Measurements from ENCODE around the gene CXXC5. TPM values are rescaled to one million over a fixed set of nuclear protein-coding genes. Genes with fewer than 3 reads are reported as not detected.

CXXC5 gene
- total RNA-seq, 1 experiment from 2014 or later = 92.3 TPM

DNA sequence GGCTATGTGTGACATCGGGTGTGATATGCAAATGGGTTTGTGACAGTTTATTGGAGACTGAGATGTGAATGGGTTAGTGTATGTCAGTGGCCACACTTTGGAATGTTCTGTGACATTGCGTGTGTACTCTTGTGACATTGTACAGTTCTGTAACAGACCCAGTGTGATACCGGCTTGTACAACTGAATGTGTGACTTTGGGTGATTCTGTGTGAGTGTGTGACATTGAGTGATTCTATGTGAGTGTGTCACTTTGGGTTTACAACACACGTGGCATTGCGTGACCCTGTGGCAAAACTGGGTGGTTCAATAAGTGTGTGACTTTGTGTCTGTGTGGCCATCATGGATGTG lies 38.2 kb downstream of the CXXC5 start:
- BruUV-seq (replicated peaks) = no TSS peak
- Mint-ChIP-seq H3K27ac (ENCODE audit: unreplicated experiment) (peak overlapping the region; percentile 54), H3K4me1 (ENCODE audit: low read depth, unreplicated experiment) (peaks cover 19% of the 10 kb centered on the region), H3K9me3 (ENCODE audit: unreplicated experiment) (no peaks in the 10 kb centered on the region), H3K36me3 (ENCODE audit: insufficient read depth, unreplicated experiment) (peaks cover 68% of the 10 kb centered on the region), H3K4me3 (ENCODE audit: unreplicated experiment) (no peak overlapping the region), H3K27me3 (ENCODE audit: insufficient read depth, unreplicated experiment) (no peaks in the 10 kb centered on the region)
- DNase-seq = no peak
- intact Hi-C loops (cut with micrococcal nuclease; ENCODE audit: unreplicated experiment) = no loop called here
- no peak for TF ChIP-seq CTCF (IDR thresholded peaks at IDR 0.05; ENCODE audit: insufficient read depth in 1 of 2, low read depth in 1 of 2, low read length in 1 of 2, severe bottlenecking in 1 of 2, unreplicated experiment in 1 of 2)
- H3K27me3 ChIP-seq (replicated peaks; ENCODE audit: control insufficient read depth, insufficient read depth, low read length) = no peaks in the 10 kb centered on the region
- peaks cover 5% of the 10 kb centered on the region for H3K36me3 ChIP-seq (ENCODE audit: control insufficient read depth, insufficient read depth, low read length)
- no peaks in the 10 kb centered on the region for H3K9me3 ChIP-seq
- no peak overlapping the region for H3K4me3 ChIP-seq (ENCODE audit: low read depth, low read length)
- peaks cover 8% of the 10 kb centered on the region for H3K4me1 ChIP-seq
- CTCF ChIA-PET = no interaction called here
- POLR2A ChIA-PET = no interaction called here

- H3K4me1 Mint-ChIP-seq (ENCODE audit: low read depth, unreplicated experiment) = peaks cover 22% of the 10 kb centered on the region
- Histone ChIP-seq H3K36me3 (ENCODE audit: control insufficient read depth, insufficient read depth, low read length) (peaks cover 3% of the 10 kb centered on the region), H3K4me3 (ENCODE audit: low read depth, low read length) (no peak overlapping the region), H3K9me3 (no peaks in the 10 kb centered on the region), H3K27me3 (replicated peaks; ENCODE audit: control insufficient read depth, insufficient read depth, low read length) (no peaks in the 10 kb centered on the region), H3K4me1 (peaks cover 8% of the 10 kb centered on the region)
- H3K27ac Mint-ChIP-seq (ENCODE audit: unreplicated experiment) = peak overlapping the region; percentile 54
- ChIA-PET CTCF (interaction anchor here (0.9 to 1.1 kb wide), 2 partner anchors 14 to 53 kb away, joined by 3 to 5 read pairs; no protein-coding TSS in a partner anchor), POLR2A (interaction anchor here (0.7 kb wide), 1 partner anchor 70 kb away, joined by 7 read pairs; no protein-coding TSS in a partner anchor)
- no peaks in the 10 kb centered on the region for H3K27me3 Mint-ChIP-seq (ENCODE audit: insufficient read depth, unreplicated experiment)
- H3K36me3 Mint-ChIP-seq (ENCODE audit: insufficient read depth, unreplicated experiment) = peaks cover 68% of the 10 kb centered on the region
- H3K9me3 Mint-ChIP-seq (ENCODE audit: unreplicated experiment) = no peaks in the 10 kb centered on the region
- intact Hi-C loops (cut with micrococcal nuclease; ENCODE audit: unreplicated experiment) = no loop called here
- DNase-seq = no peak
- H3K4me3 Mint-ChIP-seq (ENCODE audit: unreplicated experiment) = no peak overlapping the region
- BruUV-seq (replicated peaks) = no TSS peak
- TF ChIP-seq CTCF (IDR thresholded peaks at IDR 0.05; ENCODE audit: insufficient read depth in 1 of 2, low read depth in 1 of 2, low read length in 1 of 2, severe bottlenecking in 1 of 2, unreplicated experiment in 1 of 2) = no peak
These were observed 38.7 kb downstream of the CXXC5 start for GRCh38 chr5:139686706-139687441.

GRCh38 chr5:139687656-139688055 lies 39.5 kb downstream of the CXXC5 start:
- Mint-ChIP-seq H3K27me3 (ENCODE audit: insufficient read depth, unreplicated experiment) (no peaks in the 10 kb centered on the region), H3K4me3 (ENCODE audit: unreplicated experiment) (no peak overlapping the region), H3K4me1 (ENCODE audit: low read depth, unreplicated experiment) (peaks cover 22% of the 10 kb centered on the region), H3K36me3 (ENCODE audit: insufficient read depth, unreplicated experiment) (peaks cover 65% of the 10 kb centered on the region), H3K9me3 (ENCODE audit: unreplicated experiment) (no peaks in the 10 kb centered on the region), H3K27ac (ENCODE audit: unreplicated experiment) (peak overlapping the region; percentile 54)
- Histone ChIP-seq H3K36me3 (ENCODE audit: control insufficient read depth, insufficient read depth, low read length) (peaks cover 3% of the 10 kb centered on the region), H3K9me3 (no peaks in the 10 kb centered on the region), H3K4me3 (ENCODE audit: low read depth, low read length) (no peak overlapping the region), H3K4me1 (peaks cover 8% of the 10 kb centered on the region), H3K27me3 (replicated peaks; ENCODE audit: control insufficient read depth, insufficient read depth, low read length) (no peaks in the 10 kb centered on the region)
- ChIA-PET POLR2A (interaction anchor here (0.7 kb wide), 1 partner anchor 69 kb away, joined by 7 read pairs; no protein-coding TSS in a partner anchor), CTCF (interaction anchor here (0.9 to 1.1 kb wide), 2 partner anchors 13 to 54 kb away, joined by 3 to 5 read pairs; no protein-coding TSS in a partner anchor)
- TF ChIP-seq CTCF (IDR thresholded peaks at IDR 0.05; ENCODE audit: insufficient read depth in 1 of 2, low read depth in 1 of 2, low read length in 1 of 2, severe bottlenecking in 1 of 2, unreplicated experiment in 1 of 2) = no peak
- intact Hi-C loops (cut with micrococcal nuclease; ENCODE audit: unreplicated experiment) = no loop called here
- BruUV-seq (replicated peaks) = no TSS peak
- no peak for DNase-seq

All from Caco-2 (cell line).